ENCODE measurements around the gene RIMKLB. TPM values are rescaled to one million over a fixed set of nuclear protein-coding genes. Genes with fewer than 3 reads are reported as not detected.

Gene RIMKLB
- total RNA-seq, 1 donor from 2014 or later: 30.0 TPM

GRCh38 chr12:8661751-8662150 lies 36.0 kb upstream of the RIMKLB start:
- Histone ChIP-seq H3K27me3 (ENCODE audit: control insufficient read depth, insufficient read depth, low read length) (no peaks in the 10 kb centered on the region), H3K4me3 (ENCODE audit: low read depth, low read length) (no peak overlapping the region), H3K36me3 (ENCODE audit: control insufficient read depth, insufficient read depth, low read length) (no peaks in the 10 kb centered on the region)
- TF ChIP-seq CTCF (IDR thresholded peaks at IDR 0.05; ENCODE audit: insufficient read depth, low read length, poor library complexity, severe bottlenecking): no peak
- no peak for DNase-seq (ENCODE audit: low read depth)

GRCh38 chr12:8662593-8662992 lies 35.2 kb upstream of the RIMKLB start, which contains the start of gene MFAP5:
TSS of gene MFAP5 (minus strand) at chr12:8662826. CDS start at chr12:8662104, 722 bp downstream.
- Histone ChIP-seq H3K36me3 (ENCODE audit: control insufficient read depth, insufficient read depth, low read length) (no peaks in the 10 kb centered on the region), H3K27me3 (ENCODE audit: control insufficient read depth, insufficient read depth, low read length) (no peaks in the 10 kb centered on the region), H3K4me3 (ENCODE audit: low read depth, low read length) (no peak within 1 kb of the TSS)
- TF ChIP-seq CTCF (IDR thresholded peaks at IDR 0.05; ENCODE audit: insufficient read depth, low read length, poor library complexity, severe bottlenecking): no peak
- DNase-seq (ENCODE audit: low read depth): no peak

DNA sequence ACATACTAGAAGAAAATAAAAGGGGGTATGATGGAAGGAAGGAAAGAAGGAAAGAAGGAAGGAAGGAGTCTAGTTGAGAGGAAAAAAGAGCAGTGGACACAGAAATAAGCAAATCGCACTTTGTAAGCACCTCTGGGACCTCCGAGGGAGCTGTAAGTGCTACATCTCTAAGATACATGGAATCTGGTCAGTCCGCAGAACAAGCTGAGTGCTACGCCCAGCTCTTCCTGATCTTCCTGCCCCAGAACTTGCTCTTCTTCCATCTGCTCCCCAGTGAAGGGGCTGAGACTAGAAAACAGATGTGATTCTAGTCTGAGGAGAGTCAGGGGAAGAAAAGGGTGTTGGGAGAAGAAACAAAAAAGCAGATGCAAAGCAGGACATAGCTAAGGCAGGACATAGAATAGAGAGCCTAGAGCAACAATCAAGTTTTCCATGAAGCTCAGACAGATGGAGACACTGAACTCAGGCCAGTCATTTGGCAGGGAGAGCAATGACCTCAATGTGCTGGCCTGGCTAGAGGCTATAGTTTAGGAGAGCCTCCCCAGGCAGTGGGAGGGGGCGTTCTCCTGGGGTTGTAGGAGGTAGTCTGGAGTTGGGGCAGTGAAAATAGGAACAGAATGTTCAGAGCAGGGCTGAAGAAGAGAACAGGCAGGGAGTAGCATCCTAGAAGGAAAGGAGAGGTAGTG lies 33.4 kb upstream of the RIMKLB start:
- DNase-seq (ENCODE audit: low read depth): no peak
- Histone ChIP-seq H3K27me3 (ENCODE audit: control insufficient read depth, insufficient read depth, low read length) (no peaks in the 10 kb centered on the region), H3K4me3 (ENCODE audit: low read depth, low read length) (no peak overlapping the region), H3K36me3 (ENCODE audit: control insufficient read depth, insufficient read depth, low read length) (no peaks in the 10 kb centered on the region)
- no peak for TF ChIP-seq CTCF (IDR thresholded peaks at IDR 0.05; ENCODE audit: insufficient read depth, low read length, poor library complexity, severe bottlenecking)

DNA sequence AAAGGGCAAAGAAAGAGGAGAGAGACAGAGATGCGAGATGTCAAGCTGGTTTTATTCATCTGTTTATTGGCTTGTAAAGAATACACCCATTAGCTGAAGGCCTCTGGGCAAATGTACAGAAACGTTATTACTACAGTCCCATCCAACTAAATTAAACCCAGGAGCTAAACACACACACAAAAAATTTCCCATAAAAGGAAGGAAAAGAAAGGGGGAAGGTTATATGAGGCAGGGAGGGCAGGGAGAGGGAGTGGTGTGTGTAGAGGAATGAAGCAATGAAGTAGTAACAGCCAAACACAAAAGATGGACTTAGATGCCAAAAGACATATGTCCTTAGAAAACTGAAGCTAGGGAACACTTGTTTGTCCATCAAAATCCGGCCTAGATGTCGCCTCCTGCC lies 32.0 kb upstream of the RIMKLB start:
- no peak overlapping the region for H3K4me3 ChIP-seq (ENCODE audit: low read depth, low read length)
- DNase-seq (ENCODE audit: low read depth): no peak

DNA sequence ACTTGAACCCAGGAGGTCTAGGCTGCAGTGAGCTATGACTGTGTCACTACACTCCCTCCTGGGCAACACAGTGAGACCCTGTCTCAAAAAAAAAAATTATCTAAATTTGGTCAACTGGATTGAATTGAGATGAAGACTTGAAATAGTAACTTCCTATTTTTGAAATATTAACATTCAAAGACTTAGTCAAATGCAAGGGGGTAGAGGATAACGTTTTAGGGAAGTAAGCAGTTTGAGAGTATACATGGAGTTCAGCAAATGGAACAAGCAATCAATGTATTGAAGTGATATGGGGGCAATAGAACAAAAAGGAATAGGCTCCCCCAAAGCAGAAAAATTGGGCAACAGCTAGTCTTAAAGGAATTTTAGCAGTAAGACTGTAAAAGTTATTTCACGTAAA lies 30.5 kb upstream of the RIMKLB start:
- no peak for TF ChIP-seq CTCF (IDR thresholded peaks at IDR 0.05; ENCODE audit: insufficient read depth, low read length, poor library complexity, severe bottlenecking)
- Histone ChIP-seq H3K4me3 (ENCODE audit: low read depth, low read length) (no peak overlapping the region), H3K27me3 (ENCODE audit: control insufficient read depth, insufficient read depth, low read length) (no peaks in the 10 kb centered on the region), H3K36me3 (ENCODE audit: control insufficient read depth, insufficient read depth, low read length) (no peaks in the 10 kb centered on the region)
- no peak for DNase-seq (ENCODE audit: low read depth)

More for the DNA sequence above, 32.0 kb upstream of the RIMKLB start:
- H3K36me3 ChIP-seq (ENCODE audit: control insufficient read depth, insufficient read depth, low read length): no peaks in the 10 kb centered on the region
- no peak for TF ChIP-seq CTCF (IDR thresholded peaks at IDR 0.05; ENCODE audit: insufficient read depth, low read length, poor library complexity, severe bottlenecking)
- H3K27me3 ChIP-seq (ENCODE audit: control insufficient read depth, insufficient read depth, low read length): no peaks in the 10 kb centered on the region

- TF ChIP-seq CTCF (IDR thresholded peaks at IDR 0.05; ENCODE audit: insufficient read depth, low read length, poor library complexity, severe bottlenecking): no peak
These were observed 29.4 kb upstream of the RIMKLB start for GRCh38 chr12:8668441-8668840.

More at GRCh38 chr12:8668441-8668840, 29.4 kb upstream of the RIMKLB start:
- H3K4me3 ChIP-seq (ENCODE audit: low read depth, low read length): no peak overlapping the region
- H3K27me3 ChIP-seq (ENCODE audit: control insufficient read depth, insufficient read depth, low read length): no peaks in the 10 kb centered on the region
- no peak for DNase-seq (ENCODE audit: low read depth)
- H3K36me3 ChIP-seq (ENCODE audit: control insufficient read depth, insufficient read depth, low read length): no peaks in the 10 kb centered on the region

Data from kidney epithelial cell (primary cell).